HG03135 (cell line): ENCODE measurements around the gene EGFL8.

Experiments used
- ATAC-seq: cut with Tn5 transposase; IDR thresholded peaks from one replicate; pipeline ENCODE4 v1.9.1; 2021; ENCODE audit warnings: mild to moderate bottlenecking, moderate library complexity; ENCODE audit not compliant: unreplicated experiment

EGFL8 gene

DNA sequence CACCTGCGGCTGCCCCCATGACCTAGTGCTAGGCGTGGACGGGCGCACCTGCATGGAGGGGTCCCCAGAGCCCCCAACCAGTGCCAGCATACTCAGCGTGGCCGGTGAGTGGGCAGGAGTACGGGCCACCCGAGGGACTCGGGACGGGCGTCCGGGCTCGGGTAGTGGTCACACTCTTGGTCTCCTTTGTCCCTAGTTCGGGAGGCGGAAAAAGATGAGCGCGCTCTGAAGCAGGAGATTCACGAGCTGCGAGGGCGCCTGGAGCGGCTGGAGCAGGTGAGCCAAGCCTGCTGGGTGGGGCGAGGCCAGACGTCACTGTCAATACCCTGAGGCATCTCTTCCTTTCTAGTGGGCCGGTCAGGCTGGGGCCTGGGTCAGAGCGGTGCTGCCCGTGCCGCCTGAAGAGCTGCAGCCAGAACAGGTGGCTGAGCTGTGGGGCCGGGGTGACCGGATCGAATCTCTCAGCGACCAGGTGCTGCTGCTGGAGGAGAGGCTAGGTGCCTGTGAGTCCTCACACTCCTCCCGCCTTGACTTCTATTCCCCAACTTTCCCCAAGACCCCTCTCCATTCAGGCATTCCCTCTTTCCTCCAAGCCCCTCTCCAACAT is 2.9 kb downstream of the EGFL8 start:
- ATAC-seq: no peak

DNA sequence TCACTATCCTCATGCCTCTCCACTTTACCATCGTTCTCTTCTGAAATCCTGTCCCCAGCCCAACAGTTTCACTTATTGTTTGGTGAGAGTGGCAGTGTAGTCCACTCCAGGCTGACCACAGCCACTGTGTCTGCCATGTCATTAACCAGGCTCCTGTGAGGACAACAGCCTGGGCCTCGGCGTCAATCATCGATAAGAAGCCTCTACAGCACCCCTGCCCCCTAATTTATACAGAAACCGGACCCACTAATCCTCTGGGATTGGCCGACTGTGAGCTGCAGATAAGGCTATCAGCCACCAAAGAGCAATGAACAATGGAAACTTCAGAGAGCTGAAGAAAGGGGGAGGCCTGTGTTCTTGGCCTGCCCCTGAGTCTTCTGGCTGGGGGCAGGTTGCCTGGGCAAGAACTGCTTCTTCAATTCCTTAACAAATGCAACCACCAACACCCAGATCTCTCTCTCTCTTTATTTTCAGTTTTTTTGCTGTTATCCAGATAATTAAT is 3.4 kb downstream of the EGFL8 start:
- no peak for ATAC-seq

DNA sequence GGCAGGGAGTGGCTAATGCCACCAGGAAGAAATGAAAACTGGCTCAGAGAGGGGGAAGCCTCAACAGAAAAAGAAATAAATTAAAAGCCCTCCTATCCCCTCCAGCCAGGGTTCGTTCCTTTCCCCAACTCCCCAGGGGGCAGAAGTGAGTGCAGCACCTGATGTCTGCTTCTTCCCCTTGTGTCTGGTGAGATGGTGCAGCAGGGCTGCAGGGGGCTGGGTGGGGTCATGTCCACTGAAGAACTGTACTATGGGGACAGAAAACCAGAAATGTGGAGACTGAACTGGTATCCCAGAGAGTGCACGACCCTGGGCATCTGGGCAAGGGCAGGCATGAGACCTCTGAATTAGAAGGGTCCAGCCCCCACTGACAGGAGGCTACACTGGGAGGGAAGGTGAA is 4.0 kb downstream of the EGFL8 start:
- no peak for ATAC-seq

DNA sequence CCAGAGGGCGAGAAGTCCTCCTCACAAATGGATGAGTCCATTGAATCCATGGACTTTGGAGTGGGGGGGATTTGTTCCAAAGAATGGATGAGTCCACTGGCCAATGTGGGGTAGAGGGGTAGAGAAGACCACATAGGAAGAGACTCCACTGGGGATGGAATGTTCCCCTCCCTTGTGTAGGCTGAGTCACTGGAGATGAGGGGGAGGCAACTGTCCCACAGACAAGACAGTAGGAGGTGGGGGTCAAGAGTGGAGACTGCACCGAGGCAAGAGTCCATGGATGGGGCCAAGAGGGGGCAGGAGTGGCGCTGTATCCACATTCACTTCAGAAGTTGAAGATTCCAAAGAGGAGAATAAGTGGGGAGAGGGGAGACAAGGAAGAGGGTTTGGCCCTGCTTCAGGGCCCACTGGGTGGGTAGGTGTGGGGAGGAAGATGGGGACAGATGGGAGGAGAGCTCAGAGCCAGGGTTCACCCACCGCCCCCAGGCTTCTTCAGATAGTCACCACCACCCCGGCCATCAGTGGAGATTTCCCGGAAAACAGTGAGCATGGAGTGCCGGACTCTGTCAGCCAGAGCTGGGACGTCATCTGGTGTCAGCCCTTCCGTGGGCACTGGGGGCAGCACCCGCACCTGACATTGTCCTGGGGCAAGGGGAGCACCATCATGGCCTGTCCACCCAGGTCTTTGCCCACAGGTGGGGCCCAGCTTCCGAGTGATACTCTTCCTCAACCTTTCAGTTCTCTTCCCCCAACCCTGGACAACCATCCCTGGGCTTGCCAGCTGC is 4.6 kb downstream of the EGFL8 start:
- no peak for ATAC-seq

DNA sequence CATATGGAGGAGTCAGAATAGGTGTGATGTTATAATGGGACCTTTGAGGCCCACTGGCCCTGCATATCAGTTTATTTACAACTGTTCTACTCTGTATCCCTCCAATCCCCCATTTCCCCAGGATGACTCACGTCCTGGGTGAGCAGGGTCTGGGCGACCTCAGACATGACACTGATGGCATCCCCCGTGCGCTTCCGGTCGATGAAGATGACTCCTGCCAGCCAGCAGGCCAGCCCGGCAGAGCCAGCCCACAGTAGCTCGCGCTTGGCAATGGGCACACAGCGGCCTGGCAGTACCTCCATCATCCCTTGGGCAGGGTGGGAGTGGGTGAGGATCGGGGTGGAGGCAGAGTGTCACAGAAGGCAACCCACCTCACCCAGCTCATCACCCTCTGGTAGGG is 5.9 kb downstream of the EGFL8 start:
- ATAC-seq: no peak

DNA sequence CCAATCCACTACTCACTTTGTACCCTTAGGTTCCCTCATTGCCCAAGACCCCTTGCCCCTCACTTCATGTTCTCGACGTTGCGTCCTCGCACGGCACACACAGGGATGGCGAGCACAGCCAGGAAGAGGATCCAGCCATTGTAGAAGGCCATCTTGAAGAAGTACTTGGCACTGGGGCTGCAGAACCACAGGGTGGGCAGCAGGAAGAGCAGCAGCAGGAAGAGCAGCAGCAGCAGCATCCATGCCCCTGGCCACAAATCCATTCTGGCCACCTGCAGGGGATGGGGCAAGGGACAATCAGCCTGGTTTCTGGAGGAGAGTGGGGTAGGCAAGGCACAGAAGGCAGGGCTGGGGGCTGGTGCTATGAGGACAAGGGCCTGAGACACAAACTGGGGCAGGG is 6.8 kb downstream of the EGFL8 start:
- no peak for ATAC-seq

DNA sequence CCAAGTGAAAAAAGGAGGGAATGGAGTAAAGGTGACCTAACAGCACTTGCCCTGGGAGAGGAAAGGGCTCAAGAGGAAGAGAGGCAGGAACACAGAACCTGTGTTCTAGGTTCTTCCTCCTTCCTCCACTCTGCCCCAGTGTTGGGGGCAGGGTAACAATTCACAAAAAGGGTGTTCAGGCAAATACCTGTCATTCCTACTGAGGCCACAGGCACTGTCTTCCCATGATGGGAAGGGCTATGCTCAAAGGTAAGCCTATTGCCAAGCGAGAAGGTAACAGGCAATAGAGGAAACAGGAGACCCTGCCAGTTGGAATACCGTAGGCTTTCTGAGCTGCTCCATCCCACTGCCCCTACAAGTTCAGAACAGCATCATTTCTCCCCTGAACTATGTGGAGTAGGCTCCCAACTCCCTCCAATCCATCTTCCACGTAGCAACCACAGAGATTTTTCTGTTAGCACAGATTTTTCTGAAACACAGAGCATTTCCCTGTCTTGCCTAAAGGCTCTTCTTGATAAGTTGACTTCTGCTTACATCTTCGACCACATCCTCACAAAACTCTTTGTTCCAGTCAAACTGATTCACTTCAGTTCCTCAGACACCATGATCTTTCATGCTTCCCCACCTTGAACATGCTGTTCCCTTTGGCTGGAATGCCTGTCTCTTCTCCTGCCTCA is 8.8 kb downstream of the EGFL8 start:
- no peak for ATAC-seq

DNA sequence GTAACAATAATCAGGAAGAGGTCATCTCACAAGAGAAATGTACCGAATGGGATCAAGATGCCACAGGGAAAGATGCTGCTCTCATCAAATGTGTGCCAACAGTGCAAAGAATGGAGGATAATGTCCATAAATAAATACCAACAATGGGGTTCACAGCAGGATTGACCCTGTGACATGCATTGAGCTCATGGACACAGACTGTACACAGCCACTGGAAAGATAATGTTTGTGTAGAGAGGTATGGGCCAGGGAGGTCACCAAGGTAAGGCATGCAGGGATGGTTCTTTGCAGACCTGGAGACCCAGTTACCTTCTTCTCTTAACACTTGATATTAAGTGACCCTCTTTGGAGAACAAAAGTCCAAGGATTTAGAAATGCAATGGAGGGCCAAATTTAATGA is 10.0 kb downstream of the EGFL8 start:
- ATAC-seq: no peak

DNA sequence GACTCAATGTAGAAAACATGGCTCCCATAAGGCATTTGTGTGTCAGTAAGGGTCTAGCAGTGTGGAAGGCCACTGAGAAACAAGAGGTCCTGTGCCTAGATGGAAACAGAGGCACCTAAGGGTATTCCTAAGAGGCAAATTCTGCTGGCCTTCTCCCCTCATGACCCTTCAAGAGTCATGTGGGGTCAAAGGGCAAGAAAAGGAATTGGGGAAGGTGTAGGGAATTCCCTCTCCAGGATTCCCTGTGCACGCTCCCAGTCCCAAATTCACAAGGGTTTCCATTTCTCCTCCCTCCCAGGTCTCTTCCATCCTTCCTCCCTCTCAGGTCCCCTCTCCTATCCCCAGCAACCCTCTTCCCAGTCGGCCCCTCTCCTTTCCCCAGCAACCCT is 10.9 kb downstream of the EGFL8 start:
- ATAC-seq: no peak

DNA sequence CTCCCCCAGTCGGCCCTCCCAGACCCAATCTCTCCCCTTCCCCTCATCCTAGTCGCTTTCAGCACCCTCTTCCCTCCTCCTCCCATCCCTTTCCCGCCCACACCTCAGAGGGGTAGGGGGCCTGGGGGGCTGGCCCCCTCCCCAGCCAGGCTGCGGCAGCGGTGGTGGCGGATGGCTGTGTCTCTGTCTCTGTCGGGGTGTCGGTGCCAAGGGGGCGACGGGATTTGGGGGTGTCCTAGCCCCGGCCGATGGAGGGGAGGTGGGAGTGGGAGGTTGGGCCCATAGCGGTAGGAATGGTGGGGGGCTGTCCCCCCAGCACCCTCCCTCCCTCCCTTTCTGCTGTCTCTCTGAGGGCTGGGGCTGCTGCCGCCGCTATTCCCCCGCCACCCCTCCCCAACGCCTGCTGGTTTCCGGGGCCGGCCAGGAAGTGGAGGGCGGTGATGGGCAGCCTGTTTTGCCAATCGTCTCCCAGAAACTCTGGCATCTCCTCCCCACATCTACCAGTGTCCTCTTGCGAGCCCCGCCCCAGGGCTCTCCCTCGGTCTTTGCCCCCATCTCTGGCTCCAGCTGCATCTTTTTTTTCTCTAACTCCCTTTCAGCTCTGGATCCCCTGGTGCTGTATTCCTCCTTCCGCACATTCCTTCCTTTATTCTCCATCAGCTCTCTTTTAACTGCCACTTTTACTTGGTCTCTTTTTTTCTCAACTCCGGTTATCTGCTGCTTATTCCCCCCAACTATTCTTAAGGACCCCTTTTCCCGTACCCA is 11.5 kb downstream of the EGFL8 start, which contains the start of gene AGPAT1:
TSS of gene AGPAT1 (minus strand) at position 374 of the 765 bp plus-strand sequence. CDS start 4,588 bp downstream, outside the sequence.
- peak; percentile 39 for ATAC-seq

DNA sequence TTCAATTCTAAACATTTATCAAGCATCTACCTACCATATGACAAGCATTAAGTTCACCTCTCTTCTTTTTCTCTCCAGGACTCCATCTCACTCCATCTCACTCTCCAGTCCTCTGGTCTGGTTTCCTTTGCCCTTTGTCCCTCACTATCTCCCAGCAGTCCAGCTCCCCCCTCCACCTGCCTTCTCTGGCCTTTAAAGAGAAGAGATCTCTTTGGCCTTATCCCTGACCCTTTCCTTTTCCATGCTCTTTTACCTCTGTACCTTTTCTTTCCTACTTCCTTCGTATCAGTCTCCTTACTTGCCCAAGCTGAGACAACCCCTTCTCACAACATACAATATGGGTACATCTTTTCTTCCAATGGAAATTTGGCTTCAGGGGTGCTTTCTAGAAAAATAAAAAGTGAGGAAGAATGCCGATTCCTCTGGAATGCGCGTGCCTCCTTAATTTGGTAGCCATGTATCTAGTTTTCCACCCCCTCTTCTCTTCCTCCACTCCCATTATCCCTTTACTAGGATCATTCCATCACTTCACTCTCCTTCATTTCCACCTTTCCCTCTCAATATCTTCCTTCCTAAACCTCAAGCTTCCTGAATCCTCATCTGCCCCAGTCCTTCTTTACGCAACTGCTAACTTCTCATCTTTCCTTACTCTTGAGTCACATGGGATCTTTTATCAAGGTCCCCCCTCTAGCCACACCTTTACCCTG is 12.2 kb downstream of the EGFL8 start:
- no peak for ATAC-seq

DNA sequence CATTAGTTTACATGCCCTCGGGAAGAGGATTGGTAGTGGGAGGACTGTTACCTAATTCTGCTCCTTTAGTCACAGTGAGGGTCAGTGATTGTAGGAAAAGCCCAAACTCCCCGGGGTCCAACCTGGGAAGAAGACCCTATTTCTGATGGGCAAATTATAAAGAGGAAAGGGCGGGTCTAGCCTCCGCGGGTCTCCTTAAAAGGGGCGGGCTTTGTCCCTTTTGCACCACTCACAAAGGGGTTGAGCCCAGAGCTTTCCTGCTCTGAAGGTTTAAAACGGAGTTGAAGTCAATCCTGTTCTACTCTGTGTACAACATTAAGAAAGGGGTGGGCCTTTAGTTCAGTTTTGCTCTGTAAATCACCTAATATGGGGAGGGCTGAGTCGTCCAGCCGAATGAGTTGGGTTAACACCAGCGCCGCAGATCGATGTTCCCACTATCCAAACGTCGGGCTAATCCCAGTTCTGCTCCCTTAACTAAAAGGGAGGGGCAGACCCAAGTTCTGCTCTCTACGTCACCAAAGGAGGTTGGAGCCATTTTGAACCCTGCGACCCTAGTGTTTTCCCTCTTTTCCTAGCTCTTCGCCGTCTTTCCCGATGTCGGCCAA is 12.9 kb downstream of the EGFL8 start:
- no peak for ATAC-seq

DNA sequence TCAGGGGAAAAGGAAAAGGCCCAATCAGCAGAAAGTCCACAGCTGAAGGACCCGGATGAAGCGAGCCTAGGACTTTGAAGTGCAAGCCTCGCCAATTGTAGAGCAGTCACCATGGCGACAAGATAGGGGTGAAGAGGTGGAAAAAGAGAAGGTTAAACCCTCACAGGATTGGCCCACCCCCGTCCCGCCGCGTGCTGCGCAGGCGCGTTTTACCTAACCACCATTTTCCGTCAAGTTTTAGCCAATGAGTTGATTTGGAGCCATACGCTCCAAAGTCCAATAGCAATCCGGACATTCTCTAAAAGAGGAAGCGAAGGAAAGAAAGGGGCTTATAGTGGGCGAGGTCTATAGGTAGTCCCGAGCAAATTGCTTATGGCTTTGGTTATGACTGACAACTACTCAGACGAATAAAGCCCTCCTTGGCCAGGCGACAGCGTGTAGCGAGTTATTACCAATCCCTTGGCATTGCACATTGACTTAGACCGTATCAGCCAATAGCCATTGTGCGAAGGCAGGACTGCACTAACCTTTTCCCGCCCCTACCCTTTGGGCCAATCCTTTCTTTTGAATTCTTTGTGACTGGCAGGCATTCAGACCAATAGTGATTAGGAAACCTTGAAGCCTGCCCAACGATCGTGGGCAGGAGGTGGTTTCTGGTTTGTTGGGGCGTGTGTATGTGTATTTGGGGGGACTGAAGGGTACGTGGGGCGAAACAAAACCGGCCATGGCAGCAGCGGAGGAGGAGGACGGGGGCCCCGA is 13.6 kb downstream of the EGFL8 start, which contains the start of gene RNF5:
TSS of gene RNF5 (plus strand) at position 618 of the 759 bp plus-strand sequence. CDS start at position 725, 107 bp downstream.
- peak; percentile 76 for ATAC-seq

DNA sequence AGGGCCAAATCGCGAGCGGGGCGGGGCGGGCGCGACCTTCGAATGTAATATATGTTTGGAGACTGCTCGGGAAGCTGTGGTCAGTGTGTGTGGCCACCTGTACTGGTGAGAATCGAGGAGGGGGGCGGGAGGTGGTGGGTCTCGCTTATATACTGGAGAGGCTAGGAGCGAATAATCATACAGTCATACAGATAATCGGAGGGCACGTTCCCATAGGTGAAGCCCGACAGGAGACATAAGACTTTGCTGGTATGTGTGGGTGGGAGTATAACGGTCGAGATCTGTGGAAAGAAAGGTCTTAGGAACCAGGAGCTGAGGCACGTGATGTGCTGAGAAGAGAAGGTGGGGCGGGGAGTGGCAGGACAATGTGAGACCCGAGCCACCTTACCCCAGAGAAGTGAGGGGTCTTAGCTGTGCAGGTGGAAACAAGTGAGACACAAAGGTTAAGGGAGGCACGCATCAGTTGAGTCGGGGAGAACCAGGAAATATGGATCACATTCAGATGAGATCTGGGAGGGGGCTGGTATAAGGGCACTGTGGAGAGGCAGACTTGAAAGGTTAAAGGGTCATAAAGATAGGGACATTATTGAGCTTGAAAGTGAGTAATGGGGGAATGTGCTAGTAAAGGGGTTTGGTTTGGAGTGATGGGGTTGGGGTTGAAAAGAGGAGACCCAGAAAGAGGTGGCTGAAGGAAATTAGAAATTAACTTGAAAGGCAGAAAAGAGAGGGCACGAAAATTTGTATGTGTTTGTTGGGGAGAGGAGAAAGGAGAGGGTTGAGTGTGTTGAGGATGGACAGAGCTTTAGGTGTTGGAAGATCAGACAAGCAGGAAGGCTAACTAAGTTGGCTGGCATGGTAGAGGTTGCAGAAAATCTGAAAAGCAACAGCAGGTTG is 14.4 kb downstream of the EGFL8 start:
- no peak for ATAC-seq

DNA sequence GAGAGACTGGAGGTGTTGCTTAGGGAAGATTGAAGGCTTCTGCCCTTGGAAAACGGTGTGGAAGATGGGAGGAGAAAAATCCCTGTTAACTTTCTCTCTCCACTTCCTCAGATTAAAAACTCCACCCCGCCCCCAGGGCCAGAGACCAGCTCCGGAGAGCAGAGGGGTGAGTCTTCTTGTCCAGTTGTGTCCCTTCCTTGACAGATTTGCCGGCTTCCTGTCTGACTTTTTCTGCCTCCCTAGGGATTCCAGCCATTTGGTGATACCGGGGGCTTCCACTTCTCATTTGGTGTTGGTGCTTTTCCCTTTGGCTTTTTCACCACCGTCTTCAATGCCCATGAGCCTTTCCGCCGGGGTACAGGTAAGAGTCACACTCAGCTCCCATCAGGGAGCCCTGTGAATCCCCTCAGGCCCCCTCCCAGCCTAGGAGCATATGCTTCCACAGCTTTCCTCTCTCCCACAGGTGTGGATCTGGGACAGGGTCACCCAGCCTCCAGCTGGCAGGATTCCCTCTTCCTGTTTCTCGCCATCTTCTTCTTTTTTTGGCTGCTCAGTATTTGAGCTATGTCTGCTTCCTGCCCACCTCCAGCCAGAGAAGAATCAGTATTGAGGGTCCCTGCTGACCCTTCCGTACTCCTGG is 15.5 kb downstream of the EGFL8 start:
- no peak for ATAC-seq

DNA sequence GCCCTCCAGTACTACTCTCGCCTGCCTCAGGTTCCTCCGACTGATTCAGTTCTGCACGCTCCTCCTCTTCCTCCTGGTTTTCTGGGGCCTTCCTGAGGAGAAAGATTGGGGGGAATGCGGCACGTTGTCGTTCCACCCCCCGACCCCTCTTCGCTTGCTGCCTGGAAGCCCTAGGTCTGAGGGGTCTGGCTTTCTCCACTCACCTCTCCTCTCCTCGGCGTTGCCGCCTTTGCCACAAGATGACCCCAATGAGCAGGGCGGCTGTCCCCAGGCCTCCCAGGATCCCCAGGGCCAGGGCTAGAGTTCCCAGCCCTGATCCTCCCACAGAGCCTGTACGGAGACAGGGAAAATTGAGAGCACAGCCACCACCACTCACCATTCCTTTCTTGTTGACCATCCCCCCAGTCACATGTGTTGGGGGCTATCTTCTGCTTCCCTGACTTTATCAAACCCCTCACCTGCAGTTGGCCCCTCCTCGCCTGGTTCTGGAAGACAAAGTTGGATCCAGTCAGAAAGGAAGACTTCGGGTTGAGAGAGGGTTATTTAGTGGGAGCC is 16.8 kb downstream of the EGFL8 start:
- ATAC-seq: no peak

DNA sequence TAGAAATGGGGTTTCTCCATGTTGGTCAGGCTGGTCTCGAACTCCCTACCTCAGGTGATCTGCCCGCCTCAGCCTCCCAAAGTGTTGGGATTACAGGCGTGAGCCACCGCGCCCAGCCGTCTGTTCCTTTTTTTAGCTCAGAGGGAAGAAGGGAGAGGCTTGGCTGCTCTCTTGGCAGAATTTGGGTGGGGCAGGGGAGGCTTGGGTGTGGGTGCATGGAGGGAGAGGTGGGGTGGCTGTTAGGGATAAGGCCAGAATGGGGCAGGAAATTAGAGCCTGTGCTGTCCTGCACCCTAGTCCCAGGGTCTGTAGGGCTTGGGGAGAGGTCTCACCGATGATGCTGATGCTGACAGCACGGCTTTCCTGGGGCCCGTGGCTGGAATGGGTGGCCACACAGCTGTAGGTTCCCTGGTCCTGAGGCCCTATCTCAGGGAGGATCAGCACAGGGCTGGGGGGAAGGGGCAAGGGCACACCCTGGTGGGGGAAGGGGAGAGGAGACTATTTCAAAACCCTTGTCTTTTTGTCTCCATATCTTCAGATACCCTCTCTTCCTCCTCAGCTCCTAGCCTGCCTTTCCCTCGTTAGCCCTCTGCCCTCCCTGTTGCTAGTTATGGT is 17.6 kb downstream of the EGFL8 start:
- no peak for ATAC-seq
